ENCODE measurements around the gene RNF111. TPM values are rescaled to one million over a fixed set of nuclear protein-coding genes. Genes with fewer than 3 reads are reported as not detected.
A peak's percentile ranks its signal among the peaks of the same experiment; 100 is the strongest.

The RNF111 gene
- total and polyA plus RNA-seq, 9 of the 15 experiments (the other 6 are each of a cell fraction or from before 2014, with no cell fraction given): 7.9 to 26.0 (median 14.4) TPM

GRCh38 chr15:59104912-59105732, 117.7 kb downstream of the RNF111 start, which contains the start of gene CCNB2 (continued):
- TF ChIP-seq, protein P1, sequence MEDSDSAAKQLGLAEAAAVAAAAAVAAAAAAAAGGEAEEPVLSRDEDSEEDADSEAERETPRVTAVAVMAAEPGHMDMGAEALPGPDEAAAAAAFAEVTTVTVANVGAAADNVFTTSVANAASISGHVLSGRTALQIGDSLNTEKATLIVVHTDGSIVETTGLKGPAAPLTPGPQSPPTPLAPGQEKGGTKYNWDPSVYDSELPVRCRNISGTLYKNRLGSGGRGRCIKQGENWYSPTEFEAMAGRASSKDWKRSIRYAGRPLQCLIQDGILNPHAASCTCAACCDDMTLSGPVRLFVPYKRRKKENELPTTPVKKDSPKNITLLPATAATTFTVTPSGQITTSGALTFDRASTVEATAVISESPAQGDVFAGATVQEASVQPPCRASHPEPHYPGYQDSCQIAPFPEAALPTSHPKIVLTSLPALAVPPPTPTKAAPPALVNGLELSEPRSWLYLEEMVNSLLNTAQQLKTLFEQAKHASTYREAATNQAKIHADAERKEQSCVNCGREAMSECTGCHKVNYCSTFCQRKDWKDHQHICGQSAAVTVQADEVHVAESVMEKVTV (CRISPR knock-in tag; IDR thresholded peaks at IDR 0.05): no peak
- 0 out of 2 replicates have a peak, but pooled peaks have one; percentile 23 for TF ChIP-seq MYC (IDR thresholded peaks at IDR 0.05; ENCODE audit: low read depth, low read length)
- peak; percentile 52; the same call in 1 of the 2 replicates for TF ChIP-seq MYC (CRISPR knock-in tag; IDR thresholded peaks at IDR 0.05; ENCODE audit: borderline replicate concordance, low read depth)
- peak; percentile 99 for TF ChIP-seq SAP30 (IDR thresholded peaks at IDR 0.05; ENCODE audit: borderline replicate concordance, insufficient read depth, low read depth, low read length, poor library complexity, severe bottlenecking)
- TF ChIP-seq, protein P2, sequence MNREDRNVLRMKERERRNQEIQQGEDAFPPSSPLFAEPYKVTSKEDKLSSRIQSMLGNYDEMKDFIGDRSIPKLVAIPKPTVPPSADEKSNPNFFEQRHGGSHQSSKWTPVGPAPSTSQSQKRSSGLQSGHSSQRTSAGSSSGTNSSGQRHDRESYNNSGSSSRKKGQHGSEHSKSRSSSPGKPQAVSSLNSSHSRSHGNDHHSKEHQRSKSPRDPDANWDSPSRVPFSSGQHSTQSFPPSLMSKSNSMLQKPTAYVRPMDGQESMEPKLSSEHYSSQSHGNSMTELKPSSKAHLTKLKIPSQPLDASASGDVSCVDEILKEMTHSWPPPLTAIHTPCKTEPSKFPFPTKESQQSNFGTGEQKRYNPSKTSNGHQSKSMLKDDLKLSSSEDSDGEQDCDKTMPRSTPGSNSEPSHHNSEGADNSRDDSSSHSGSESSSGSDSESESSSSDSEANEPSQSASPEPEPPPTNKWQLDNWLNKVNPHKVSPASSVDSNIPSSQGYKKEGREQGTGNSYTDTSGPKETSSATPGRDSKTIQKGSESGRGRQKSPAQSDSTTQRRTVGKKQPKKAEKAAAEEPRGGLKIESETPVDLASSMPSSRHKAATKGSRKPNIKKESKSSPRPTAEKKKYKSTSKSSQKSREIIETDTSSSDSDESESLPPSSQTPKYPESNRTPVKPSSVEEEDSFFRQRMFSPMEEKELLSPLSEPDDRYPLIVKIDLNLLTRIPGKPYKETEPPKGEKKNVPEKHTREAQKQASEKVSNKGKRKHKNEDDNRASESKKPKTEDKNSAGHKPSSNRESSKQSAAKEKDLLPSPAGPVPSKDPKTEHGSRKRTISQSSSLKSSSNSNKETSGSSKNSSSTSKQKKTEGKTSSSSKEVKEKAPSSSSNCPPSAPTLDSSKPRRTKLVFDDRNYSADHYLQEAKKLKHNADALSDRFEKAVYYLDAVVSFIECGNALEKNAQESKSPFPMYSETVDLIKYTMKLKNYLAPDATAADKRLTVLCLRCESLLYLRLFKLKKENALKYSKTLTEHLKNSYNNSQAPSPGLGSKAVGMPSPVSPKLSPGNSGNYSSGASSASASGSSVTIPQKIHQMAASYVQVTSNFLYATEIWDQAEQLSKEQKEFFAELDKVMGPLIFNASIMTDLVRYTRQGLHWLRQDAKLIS (CRISPR knock-in tag; IDR thresholded peaks at IDR 0.05): peak; percentile 90
- TF ChIP-seq RB1 (IDR thresholded peaks at IDR 0.05; ENCODE audit: low read depth): peak; percentile 38; the same call in 1 of the 2 replicates
- TF ChIP-seq ATF3 (IDR thresholded peaks at IDR 0.05): no peak
- TF ChIP-seq ATF3 (CRISPR knock-in tag; conservative IDR thresholded peaks at IDR 0.05): no peak
- TF ChIP-seq SLC30A9 (CRISPR knock-in tag; IDR thresholded peaks at IDR 0.05): no peak
- no peak for TF ChIP-seq ZNF449 (CRISPR knock-in tag; IDR thresholded peaks at IDR 0.05)
- TF ChIP-seq TRIM24 (IDR thresholded peaks at IDR 0.05): peak in 1 of 2 experiments; percentile 30; a peak in 2 of 4 replicates
- no peak for TF ChIP-seq ZNF507 (tag; conservative IDR thresholded peaks at IDR 0.05)
- peak; percentile 98 for TF ChIP-seq RBFOX2 (IDR thresholded peaks at IDR 0.05; ENCODE audit: low read depth, low read length)
- peak; percentile 27; the same call in 1 of the 2 replicates for TF ChIP-seq ZBTB7A (IDR thresholded peaks at IDR 0.05; ENCODE audit: borderline replicate concordance, control insufficient read depth, low read depth, low read length)
- no peak for TF ChIP-seq ZSCAN29 (IDR thresholded peaks at IDR 0.05)
- peak; percentile 65; the same call in 1 of the 2 replicates for TF ChIP-seq HDAC8 (tag; IDR thresholded peaks at IDR 0.05)
- 0 out of 4 replicates have a peak, but pooled peaks of 1 of the 2 experiments have one; percentile 18 for TF ChIP-seq FOXK2 (conservative IDR thresholded peaks at IDR 0.05 in 1 of 2, IDR thresholded peaks at IDR 0.05 in 1 of 2; ENCODE audit: low read depth in 2 of 2)
- peak; percentile 70 for TF ChIP-seq CREM (IDR thresholded peaks at IDR 0.05; ENCODE audit: low read depth)
- TF ChIP-seq PHB2 (IDR thresholded peaks at IDR 0.05; ENCODE audit: low read depth): no peak

Measured in K562 (cell line).